BLaER1 treated with 17β-estradiol and CSF1 and Interleukin-3, amounts not matched to agents 10 nM and 100 nM (cell line): Measurements from ENCODE around the gene ABHD16B.

Experiments used
- H3K27ac ChIP-seq, 11 experiments: shearing (Covaris generic); formaldehyde crosslinking; 2 replicates each; pipeline ENCODE4 v1.8.1; 2022
- H3K27me3 ChIP-seq, 11 experiments: shearing (Covaris generic); formaldehyde crosslinking; 2 replicates each; pipeline ENCODE4 v1.8.1; 2022
- H3K36me3 ChIP-seq, 11 experiments: shearing (Covaris generic); formaldehyde crosslinking; 2 replicates each; pipeline ENCODE4 v1.8.1; 2022
- H3K4me1 ChIP-seq, 10 experiments: shearing (Covaris generic); formaldehyde crosslinking; 2 replicates each; pipeline ENCODE4 v1.8.1; 2022
- H3K4me2 ChIP-seq, 11 experiments: shearing (Covaris generic); formaldehyde crosslinking; 2 replicates each; pipeline ENCODE4 v1.8.1; 2022
- H3K4me3 ChIP-seq, 10 experiments: shearing (Covaris generic); formaldehyde crosslinking; 2 replicates each; pipeline ENCODE4 v1.8.1; 2022
- H3K9ac ChIP-seq, 11 experiments: shearing (Covaris generic); formaldehyde crosslinking; 2 replicates each; pipeline ENCODE4 v1.8.1; 2022
- H3K9me3 ChIP-seq, 11 experiments: shearing (Covaris generic); formaldehyde crosslinking; replicated peaks in 1 of 11; 2 replicates each; pipeline ENCODE4 v1.8.1; 2022
- H4K20me1 ChIP-seq, 11 experiments: shearing (Covaris generic); formaldehyde crosslinking; 2 replicates each; pipeline ENCODE4 v1.8.1; 2022
- Cebpa-rat ChIP-seq, 11 experiments: shearing (Covaris generic); IDR thresholded peaks; 2 replicates each; pipeline ENCODE4 v1.8.1; 2022

ABHD16B gene

DNA sequence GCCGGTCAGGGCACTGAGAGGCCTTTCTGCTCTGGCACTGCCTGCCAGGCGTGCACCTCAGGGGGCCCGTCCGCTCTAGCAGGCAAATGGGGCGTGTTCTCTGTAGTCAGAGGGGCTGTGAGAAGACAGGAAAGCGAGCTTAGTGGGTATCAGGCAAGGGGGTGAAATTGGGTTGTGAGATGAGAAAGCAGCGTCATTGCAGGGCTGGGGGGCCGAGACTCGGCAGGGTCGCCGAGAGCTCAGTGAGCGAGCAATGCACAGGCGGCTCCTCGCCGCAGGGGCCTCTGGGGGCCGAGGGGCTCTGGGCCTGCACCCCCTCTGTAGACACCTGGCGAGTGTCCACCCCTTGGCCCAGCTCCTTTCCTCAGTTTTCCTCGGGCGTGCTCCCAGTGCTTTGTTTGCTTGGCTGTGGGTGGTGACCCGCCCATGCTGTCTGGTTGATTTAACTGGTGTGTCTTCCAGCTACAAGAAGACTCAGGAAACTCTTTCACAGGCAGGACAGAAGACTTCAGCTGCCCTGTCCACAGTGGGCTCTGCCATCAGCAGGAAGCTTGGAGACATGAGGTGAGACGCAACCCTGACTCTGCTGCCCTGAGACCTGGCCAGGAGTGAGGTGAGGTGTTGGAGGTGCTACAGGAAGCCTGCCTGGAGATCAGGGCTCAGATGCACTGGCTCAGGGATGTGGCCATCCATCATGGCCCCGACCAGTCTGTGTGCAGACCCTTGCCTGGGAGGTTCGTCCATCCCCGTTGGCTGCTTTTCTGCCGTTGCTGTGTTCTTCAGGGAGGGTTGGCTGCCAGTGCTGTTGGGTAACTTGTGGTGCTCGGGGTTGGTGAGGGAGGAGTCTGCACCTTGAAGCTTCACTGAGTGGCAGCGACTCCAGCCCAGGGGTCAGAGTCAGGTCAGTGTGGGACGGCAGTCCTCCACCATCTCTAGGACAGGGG is 21.2 kb downstream of the ABHD16B start:
- H3K4me3 ChIP-seq: no peak overlapping the region
- H3K4me1 ChIP-seq: peaks cover 41 to 86% (median 64%) of the 10 kb centered on the region in 10 experiments
- H3K9me3 ChIP-seq: peaks cover 0 to 14% (median 0%) of the 10 kb centered on the region in 11 experiments; a peak in 6 of 22 replicates
- peaks cover 85 to 95% (median 91%) of the 10 kb centered on the region in 11 experiments for H3K36me3 ChIP-seq
- peak overlapping the region in 1 of 11 experiments; percentile 16; a peak in 1 of 22 replicates for H3K27ac ChIP-seq
- peaks cover 71 to 96% (median 90%) of the 10 kb centered on the region in 11 experiments for H4K20me1 ChIP-seq
- H3K9ac ChIP-seq: peak overlapping the region in 7 of 11 experiments; percentile 23 to 41 (median 29); a peak in 7 of 22 replicates
- H3K4me2 ChIP-seq: peak overlapping the region in 2 of 11 experiments; percentile 15 to 37; a peak in 3 of 22 replicates
- no peaks in the 10 kb centered on the region for H3K27me3 ChIP-seq
- TF ChIP-seq Cebpa-rat (IDR thresholded peaks at IDR 0.05): no peak

DNA sequence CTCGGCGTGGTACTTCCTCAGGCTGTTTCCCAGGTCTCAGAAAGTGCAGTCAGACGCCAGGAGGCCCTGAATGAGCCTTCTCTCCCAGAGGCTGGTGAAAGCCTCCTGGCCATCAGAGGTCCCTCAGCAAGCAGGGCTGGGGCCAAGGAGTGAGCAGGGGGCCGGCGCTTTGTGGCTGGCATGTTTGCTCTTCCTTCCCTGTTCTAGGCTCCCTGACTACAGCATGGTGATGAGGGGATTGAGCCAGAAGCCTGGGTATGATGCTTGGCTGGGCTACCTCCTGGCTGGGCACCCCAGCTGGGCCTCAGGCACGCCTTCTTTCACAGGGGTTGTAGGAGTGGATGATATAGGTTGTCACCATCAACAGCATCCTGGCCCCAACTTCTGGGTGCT is 21.9 kb downstream of the ABHD16B start:
- H3K27ac ChIP-seq: 0 out of 22 replicates have a peak overlapping the region, but pooled peaks of 1 of the 11 experiments have one; percentile 16
- H3K36me3 ChIP-seq: peaks cover 88 to 95% (median 91%) of the 10 kb centered on the region in 11 experiments

DNA sequence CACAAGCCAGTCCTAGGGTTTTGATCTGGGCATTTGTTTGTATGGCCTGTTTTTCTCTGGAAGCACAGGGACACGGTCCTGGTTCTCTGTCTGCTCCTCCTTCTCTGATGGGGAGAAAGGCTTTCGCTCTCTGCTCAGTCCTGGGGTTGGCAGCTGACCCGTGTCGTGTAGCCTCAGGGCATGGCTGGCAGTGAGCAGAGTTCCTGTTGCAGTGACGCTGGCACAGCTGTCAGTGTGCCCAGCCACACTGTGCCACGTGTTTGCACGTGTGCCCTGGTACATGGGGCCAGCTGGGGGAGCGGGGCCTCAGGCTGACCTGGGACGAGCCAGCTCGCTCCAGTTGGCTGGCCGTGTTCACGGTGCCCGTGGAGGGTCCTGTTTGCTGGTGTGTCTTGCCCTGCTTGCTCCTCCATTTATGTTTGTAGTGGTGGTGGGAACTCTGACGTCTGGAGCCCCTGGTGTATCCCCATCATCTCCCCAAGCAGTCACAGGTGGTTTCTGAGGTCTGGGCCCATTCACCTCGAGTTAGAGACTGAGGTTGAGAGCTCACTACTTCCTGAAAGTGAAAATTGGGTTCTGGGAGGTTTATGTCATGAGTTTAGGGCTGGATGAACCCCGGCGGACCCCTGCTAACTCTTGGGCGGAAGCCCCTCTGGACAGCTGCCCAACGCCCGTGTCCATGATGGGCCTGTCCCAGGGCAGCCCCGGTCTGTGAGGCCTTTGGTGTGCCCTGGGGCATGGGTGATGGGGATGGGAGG is 23.4 kb downstream of the ABHD16B start:
- Histone ChIP-seq H4K20me1 (peaks cover 81 to 96% (median 95%) of the 10 kb centered on the region in 11 experiments), H3K4me1 (peaks cover 22 to 89% (median 55%) of the 10 kb centered on the region in 10 experiments), H3K4me2 (peak overlapping the region in 5 of 11 experiments; percentile 5 to 40 (median 15); a peak in 4 of 22 replicates), H3K36me3 (peaks cover 90 to 96% (median 92%) of the 10 kb centered on the region in 11 experiments), H3K9ac (peak overlapping the region in 7 of 11 experiments; percentile 13 to 61 (median 38); a peak in 7 of 22 replicates), H3K27me3 (no peaks in the 10 kb centered on the region), H3K4me3 (no peak overlapping the region), H3K9me3 (no peaks in the 10 kb centered on the region), H3K27ac (peak overlapping the region in 1 of 11 experiments; percentile 6; a peak in 1 of 22 replicates)
- no peak for TF ChIP-seq Cebpa-rat (IDR thresholded peaks at IDR 0.05)

More for the DNA sequence above, 21.9 kb downstream of the ABHD16B start:
- Histone ChIP-seq H3K4me3 (no peak overlapping the region), H3K9ac (peak overlapping the region in 6 of 11 experiments; percentile 23 to 41 (median 32); a peak in 4 of 22 replicates), H3K9me3 (peaks cover 0 to 11% (median 0%) of the 10 kb centered on the region in 11 experiments; a peak in 6 of 22 replicates), H3K27me3 (no peaks in the 10 kb centered on the region), H3K4me1 (peaks cover 35 to 86% (median 57%) of the 10 kb centered on the region in 10 experiments), H3K4me2 (no peak overlapping the region; a peak in 1 of 22 replicates), H4K20me1 (peaks cover 78 to 96% (median 93%) of the 10 kb centered on the region in 11 experiments)
- no peak for TF ChIP-seq Cebpa-rat (IDR thresholded peaks at IDR 0.05)

DNA sequence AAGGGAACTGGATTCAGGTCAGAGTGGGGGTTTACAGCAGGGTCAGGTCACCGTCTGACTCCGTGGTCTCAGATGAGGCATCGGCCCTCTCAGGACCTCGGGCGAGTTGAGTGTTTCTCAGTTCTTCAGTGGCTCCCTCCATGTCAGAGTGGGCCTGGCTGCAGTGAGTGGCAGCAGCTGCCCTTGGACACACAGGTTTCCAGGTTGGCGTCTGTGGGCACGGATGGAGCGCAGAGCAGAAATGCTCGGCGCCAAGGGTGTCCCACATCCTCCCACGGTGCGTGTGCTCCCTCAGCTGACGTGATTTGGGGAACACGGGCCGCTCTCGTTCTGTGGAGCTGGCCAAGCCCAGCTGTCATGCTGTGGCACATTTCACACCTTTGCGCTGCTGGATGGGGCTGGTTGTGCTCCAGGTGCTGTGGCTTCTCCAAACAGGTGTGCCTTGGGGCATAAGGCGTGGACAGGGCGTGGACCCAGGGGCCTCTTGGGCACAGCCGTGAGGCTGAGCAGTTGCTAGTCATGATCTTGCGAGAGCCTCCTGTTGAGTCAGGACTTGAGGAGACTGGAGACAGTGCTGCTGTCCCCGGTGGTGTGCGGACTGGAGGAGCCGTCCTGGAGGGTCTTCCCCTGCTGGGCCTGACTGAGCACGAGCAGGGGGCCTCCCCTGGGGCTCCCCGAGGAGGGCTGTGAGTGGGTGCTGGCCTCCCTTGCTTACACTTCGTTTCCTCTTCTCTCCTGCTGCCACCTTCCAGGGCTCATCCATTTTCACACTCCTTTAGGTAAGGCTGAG is 24.2 kb downstream of the ABHD16B start:
- no peaks in the 10 kb centered on the region for H3K27me3 ChIP-seq
- peaks cover 95 to 100% (median 97%) of the 10 kb centered on the region in 11 experiments for H3K36me3 ChIP-seq
- peaks cover 30 to 96% (median 63%) of the 10 kb centered on the region in 10 experiments for H3K4me1 ChIP-seq
- H3K27ac ChIP-seq: peak overlapping the region in 5 of 11 experiments; percentile 3 to 29 (median 19); a peak in 5 of 22 replicates
- no peaks in the 10 kb centered on the region for H3K9me3 ChIP-seq
- H3K9ac ChIP-seq: peak overlapping the region in 7 of 11 experiments; percentile 13 to 61 (median 36); a peak in 12 of 22 replicates
- H4K20me1 ChIP-seq: peaks cover 85 to 100% (median 100%) of the 10 kb centered on the region in 11 experiments
- peak overlapping the region in 8 of 11 experiments; percentile 5 to 40 (median 15); a peak in 7 of 22 replicates for H3K4me2 ChIP-seq
- H3K4me3 ChIP-seq: no peak overlapping the region
- no peak for TF ChIP-seq Cebpa-rat (IDR thresholded peaks at IDR 0.05)

DNA sequence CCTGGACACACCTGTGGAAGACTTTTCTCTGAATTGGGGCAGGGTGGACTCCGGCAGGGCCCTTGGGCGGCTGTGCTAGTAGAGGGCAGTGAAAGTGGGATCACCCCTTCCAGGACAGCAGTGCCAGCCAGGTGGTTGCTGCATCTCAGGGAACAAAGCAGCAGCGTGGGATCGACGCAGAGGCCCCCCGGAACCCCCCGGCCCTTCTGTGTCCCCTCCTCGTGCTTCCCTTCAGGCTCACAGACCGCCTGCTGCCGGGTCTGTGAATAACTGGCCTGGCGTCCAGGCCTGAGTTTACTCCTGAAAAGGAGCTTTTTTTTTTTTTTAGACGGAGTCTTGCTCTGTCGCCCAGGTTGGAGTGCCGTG is 24.7 kb downstream of the ABHD16B start:
- H3K9me3 ChIP-seq: no peaks in the 10 kb centered on the region
- H3K4me3 ChIP-seq: no peak overlapping the region
- peak overlapping the region in 6 of 11 experiments; percentile 11 to 61 (median 38); a peak in 7 of 22 replicates for H3K9ac ChIP-seq
- H3K27me3 ChIP-seq: no peaks in the 10 kb centered on the region
- peaks cover 35 to 96% (median 68%) of the 10 kb centered on the region in 10 experiments for H3K4me1 ChIP-seq
- peaks cover 88 to 100% (median 100%) of the 10 kb centered on the region in 11 experiments for H4K20me1 ChIP-seq
- H3K27ac ChIP-seq: peak overlapping the region in 3 of 11 experiments; percentile 3 to 23 (median 19); a peak in 3 of 22 replicates
- H3K4me2 ChIP-seq: peak overlapping the region in 7 of 11 experiments; percentile 5 to 40 (median 15); a peak in 4 of 22 replicates
- TF ChIP-seq Cebpa-rat (IDR thresholded peaks at IDR 0.05): no peak
- peaks cover 95 to 100% (median 97%) of the 10 kb centered on the region in 11 experiments for H3K36me3 ChIP-seq

DNA sequence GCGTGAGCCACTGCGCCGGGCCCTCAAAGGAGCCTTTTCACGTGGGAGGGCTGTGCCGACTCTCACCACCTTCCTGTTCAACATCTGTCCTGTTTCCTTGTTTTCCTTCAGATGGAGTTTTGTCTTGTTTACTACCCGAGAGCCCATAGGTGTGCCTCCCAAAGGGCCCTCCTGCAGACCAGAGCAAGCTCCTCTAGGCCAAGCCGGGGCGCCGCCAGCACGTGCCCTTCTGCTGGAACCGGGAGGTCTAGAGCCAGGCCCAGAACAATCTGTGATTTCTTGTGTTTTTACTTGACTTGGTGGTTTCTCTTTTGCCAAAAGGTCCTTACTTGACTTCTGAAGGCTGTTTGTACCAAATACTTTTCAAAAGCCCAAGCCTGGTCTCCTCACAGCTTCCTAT is 25.6 kb downstream of the ABHD16B start:
- H3K36me3 ChIP-seq: peaks cover 95 to 100% (median 97%) of the 10 kb centered on the region in 11 experiments
- H3K4me3 ChIP-seq: no peak overlapping the region
- peak overlapping the region in 2 of 11 experiments; percentile 2 to 29; a peak in 3 of 22 replicates for H3K27ac ChIP-seq

More for the DNA sequence above, 25.6 kb downstream of the ABHD16B start:
- Histone ChIP-seq H3K27me3 (no peaks in the 10 kb centered on the region), H3K4me2 (peak overlapping the region in 3 of 11 experiments; percentile 7 to 61 (median 23); a peak in 2 of 22 replicates), H3K4me1 (peaks cover 35 to 95% (median 67%) of the 10 kb centered on the region in 10 experiments), H4K20me1 (peaks cover 88 to 100% (median 100%) of the 10 kb centered on the region in 11 experiments), H3K9me3 (no peaks in the 10 kb centered on the region), H3K9ac (peak overlapping the region in 8 of 11 experiments; percentile 5 to 69 (median 16); a peak in 9 of 22 replicates)
- no peak for TF ChIP-seq Cebpa-rat (IDR thresholded peaks at IDR 0.05)
